ENCODE data around the gene CCDC146. TPM values are rescaled to one million over a fixed set of nuclear protein-coding genes. Genes with fewer than 3 reads are reported as not detected.

The CCDC146 gene
- total and polyA plus RNA-seq, 9 of the 15 experiments (the other 6 are each of a cell fraction or from before 2014, with no cell fraction given): 0.10 to 0.98 (median 0.26) TPM; not detected in 1

GRCh38 chr7:77181015-77181595 is 58.7 kb downstream of the CCDC146 start:
- Histone ChIP-seq H3K27me3 (ENCODE audit: control insufficient read depth in 2 of 2, insufficient read depth in 2 of 2, low read length in 2 of 2) (no peaks in the 10 kb centered on the region), H3K9me3 (replicated peaks; ENCODE audit: control insufficient read depth, insufficient read depth, low read depth, low read length) (no peaks in the 10 kb centered on the region), H3K4me1 (replicated peaks in 1 of 2; ENCODE audit: control insufficient read depth in 2 of 2, insufficient read depth in 2 of 2, low read length in 2 of 2) (no peaks in the 10 kb centered on the region), H2AFZ (ENCODE audit: low read depth, low read length) (no peak overlapping the region), H3K36me3 (ENCODE audit: control insufficient read depth, insufficient read depth, low read length) (no peaks in the 10 kb centered on the region), H3K9ac (ENCODE audit: insufficient read depth in 1 of 2, low read depth in 2 of 2, low read length in 2 of 2) (no peak overlapping the region), H4K20me1 (replicated peaks; ENCODE audit: control insufficient read depth, insufficient read depth, low read length) (no peaks in the 10 kb centered on the region), H3K27ac (ENCODE audit: extremely low read depth, low read depth, low read length) (no peak overlapping the region), H3K4me3 (no peak overlapping the region), H3K4me2 (ENCODE audit: insufficient read depth, low read length) (no peak overlapping the region), H3K79me2 (ENCODE audit: control insufficient read depth, insufficient read depth, low read length) (no peaks in the 10 kb centered on the region), H3K9me1 (ENCODE audit: control insufficient read depth, insufficient read depth, low read length) (no peaks in the 10 kb centered on the region)
- no TSS peak for BruUV-seq (replicated peaks)
- WGBS (ENCODE audit: insufficient coverage, low coverage, missing lambda C conversion rate): 14% methylated on average over 4 of the region's 4 CpGs
- DNase-seq (ENCODE audit: extremely low read depth in 1 of 4, low spot score in 3 of 4) (no peak), FAIRE-seq (no peak), ATAC-seq (no peak)
- no peak for TF ChIP-seq MCM3 (IDR thresholded peaks at IDR 0.05)
- in situ Hi-C loops (cut with MboI): no loop called here
- POLR2A ChIA-PET: no interaction called here
- intact Hi-C loops (cut with micrococcal nuclease): no loop called here
- CTCF ChIA-PET (ENCODE audit: low intra/inter-chr PET ratio): no interaction called here

- no peaks in the 10 kb centered on the region for H3K9me3 ChIP-seq (replicated peaks; ENCODE audit: control insufficient read depth, insufficient read depth, low read depth, low read length)
- no peak overlapping the region for H3K9ac ChIP-seq (ENCODE audit: insufficient read depth in 1 of 2, low read depth in 2 of 2, low read length in 2 of 2)
- intact Hi-C loops (cut with micrococcal nuclease) (no loop called here), in situ Hi-C loops (cut with MboI) (no loop called here)
- no peak overlapping the region for H3K4me3 ChIP-seq
- no peaks in the 10 kb centered on the region for H4K20me1 ChIP-seq (replicated peaks; ENCODE audit: control insufficient read depth, insufficient read depth, low read length)
- ChIA-PET POLR2A (no interaction called here), CTCF (ENCODE audit: low intra/inter-chr PET ratio) (no interaction called here)
- no peak overlapping the region for H3K27ac ChIP-seq (ENCODE audit: extremely low read depth, low read depth, low read length)
- ATAC-seq (no peak), DNase-seq (ENCODE audit: extremely low read depth in 1 of 4, low spot score in 3 of 4) (no peak), FAIRE-seq (no peak)
- no peaks in the 10 kb centered on the region for H3K36me3 ChIP-seq (ENCODE audit: control insufficient read depth, insufficient read depth, low read length)
- WGBS (ENCODE audit: insufficient coverage, low coverage, missing lambda C conversion rate): 17% methylated on average over 3 of the region's 3 CpGs
- H3K4me2 ChIP-seq (ENCODE audit: insufficient read depth, low read length): no peak overlapping the region
- no peak overlapping the region for H2AFZ ChIP-seq (ENCODE audit: low read depth, low read length)
- no peaks in the 10 kb centered on the region for H3K79me2 ChIP-seq (ENCODE audit: control insufficient read depth, insufficient read depth, low read length)
- no peaks in the 10 kb centered on the region for H3K9me1 ChIP-seq (ENCODE audit: control insufficient read depth, insufficient read depth, low read length)
- no peaks in the 10 kb centered on the region for H3K4me1 ChIP-seq (replicated peaks in 1 of 2; ENCODE audit: control insufficient read depth in 2 of 2, insufficient read depth in 2 of 2, low read length in 2 of 2)
- no TSS peak for BruUV-seq (replicated peaks)
- H3K27me3 ChIP-seq (ENCODE audit: control insufficient read depth in 2 of 2, insufficient read depth in 2 of 2, low read length in 2 of 2): no peaks in the 10 kb centered on the region
- no peak for TF ChIP-seq SLC30A9 (CRISPR knock-in tag; IDR thresholded peaks at IDR 0.05)
- TF ChIP-seq RBM22 (IDR thresholded peaks at IDR 0.05; ENCODE audit: low read depth, low read length, poor library complexity, severe bottlenecking): no peak
- no peak for TF ChIP-seq PBX2 (CRISPR knock-in tag; IDR thresholded peaks at IDR 0.05; ENCODE audit: low read depth)
- TF ChIP-seq PBX2 (tag; conservative IDR thresholded peaks at IDR 0.05; ENCODE audit: low read depth): no peak
- TF ChIP-seq PKNOX1 (IDR thresholded peaks at IDR 0.05): no peak
- TF ChIP-seq ETS2 (tag; IDR thresholded peaks at IDR 0.05; ENCODE audit: borderline replicate concordance, poor library complexity, severe bottlenecking): no peak
- no peak for TF ChIP-seq RCOR1 (IDR thresholded peaks at IDR 0.05; ENCODE audit: borderline replicate concordance in 1 of 2, low read depth in 2 of 2, low read length in 2 of 2)
- no peak for TF ChIP-seq GABPB1 (CRISPR knock-in tag; IDR thresholded peaks at IDR 0.05)
- TF ChIP-seq RB1 (IDR thresholded peaks at IDR 0.05; ENCODE audit: low read depth): no peak
Observed at GRCh38 chr7:77181734-77182133, 59.3 kb downstream of the CCDC146 start.

Measured in K562 (cell line).